Liver (tissue), 9 donors: Measurements from ENCODE around the gene NDUFS2. TPM values are rescaled to one million over a fixed set of nuclear protein-coding genes. Genes with fewer than 3 reads are reported as not detected.
A peak's percentile ranks its signal among the peaks of the same experiment; 100 is the strongest.

Source experiments
- DNase-seq: peaks from one replicate; pipeline ENCODE4 v3.0.0-alpha.2; 2017; ENCODE audit warnings: low spot score
- H3K27ac ChIP-seq, 2 donors: one replicate each; pipeline ENCODE4 v1.7.0; 2013; ENCODE audit warnings: inconsistent platforms in 2 of 2, low read length in 2 of 2, control low read depth in 1 of 2, low read depth in 1 of 2, mild to moderate bottlenecking in 1 of 2
- H3K27me3 ChIP-seq, 4 donors: one replicate each; pipeline versions ENCODE4 v1.6.1 to v1.7.0; 2013; ENCODE audit warnings: low read length in 3 of 4, inconsistent platforms in 1 of 4, mild to moderate bottlenecking in 1 of 4, moderate library complexity in 1 of 4; ENCODE audit not compliant: control insufficient read depth in 4 of 4, insufficient read depth in 4 of 4
- H3K36me3 ChIP-seq, 4 donors: one replicate each; pipeline versions ENCODE4 v1.6.1 to v1.7.0; 2013; ENCODE audit warnings: low read length in 3 of 4, mild to moderate bottlenecking in 3 of 4, low read depth in 1 of 4, moderate library complexity in 1 of 4; ENCODE audit not compliant: control insufficient read depth in 4 of 4, insufficient read depth in 3 of 4
- H3K4me1 ChIP-seq, 4 donors: one replicate each; pipeline versions ENCODE4 v1.6.1 to v1.7.0; 2013; ENCODE audit warnings: low read length in 3 of 4, mild to moderate bottlenecking in 3 of 4, moderate library complexity in 1 of 4; ENCODE audit not compliant: control insufficient read depth in 4 of 4, insufficient read depth in 4 of 4
- H3K4me3 ChIP-seq, 3 donors: one replicate each; pipeline versions ENCODE4 v1.6.1 to v1.7.0; 2013; ENCODE audit warnings: low read length in 3 of 3, control low read depth in 1 of 3, low read depth in 1 of 3, mild to moderate bottlenecking in 1 of 3
- H3K9ac ChIP-seq, 2 donors: one replicate each; pipeline ENCODE4 v1.7.0; 2013; ENCODE audit warnings: low read length in 2 of 2, mild to moderate bottlenecking in 2 of 2, moderate library complexity in 2 of 2, control low read depth in 1 of 2, low read depth in 1 of 2
- H3K9me3 ChIP-seq, 4 donors: one replicate each; pipeline versions ENCODE4 v1.6.1 to v1.7.0; 2013; ENCODE audit warnings: low read length in 3 of 4; ENCODE audit not compliant: control insufficient read depth in 4 of 4
- ATF3 ChIP-seq: IDR thresholded peaks from 2 replicates; pipeline ENCODE4 v1.6.1; 2016; ENCODE audit warnings: antibody characterized with exemption
- EGR1 ChIP-seq, 2 donors: IDR thresholded peaks; 2 replicates each; pipeline ENCODE4 v1.6.1; 2016 to 2018; ENCODE audit warnings: antibody characterized with exemption in 2 of 2, low read depth in 2 of 2
- HNF4A ChIP-seq, 2 donors: conservative IDR thresholded peaks; 2 replicates each; pipeline ENCODE4 v1.6.1; 2016; ENCODE audit warnings: antibody characterized with exemption in 2 of 2, mild to moderate bottlenecking in 2 of 2
- HNF4G ChIP-seq: IDR thresholded peaks from 2 replicates; pipeline ENCODE4 v1.6.1; 2016; ENCODE audit warnings: antibody characterized with exemption
- JUND ChIP-seq, 2 donors: IDR thresholded peaks; 2 replicates each; pipeline ENCODE4 v1.6.1; 2016; ENCODE audit warnings: antibody characterized with exemption in 2 of 2
- ZBTB33 ChIP-seq: IDR thresholded peaks from 2 replicates; pipeline ENCODE4 v1.6.1; 2016; ENCODE audit warnings: antibody characterized with exemption
- WGBS: extraction: QIAGEN DNeasy Blood & Tissue Kit; methylation state at CpG from one replicate; pipeline ENCODE4 v1.1.7; 2013; 5-methylcytosine and 5-hydroxymethylcytosine counted together
- polyA plus RNA-seq, 2 donors: library from polyadenylated mRNA; stranded (reverse) in 1 of 2; unstranded in 1 of 2; fragments of 200-250 nt in 1 of 2; fragments of >200 nt in 1 of 2; fragmentation: Nextera tagmentation in 1 of 2; extraction: Ambion mirVana in 1 of 2; gene quantifications; one replicate each; pipeline versions ENCODE4 v1.2.1 to v1.2.3, GENCODE V29; 2013 to 2015
- total RNA-seq, 2 donors: library from RNA; depleted of rRNA; stranded (reverse); fragments of >200 nt; gene quantifications; one replicate each; pipeline ENCODE4 v1.2.3, GENCODE V29; 2014
- TF ChIP-seq, protein P1 (sequence below): IDR thresholded peaks from 2 replicates; pipeline ENCODE4 v1.6.1; 2016; ENCODE audit warnings: antibody characterized with exemption
- TF ChIP-seq, protein P2 (sequence below): IDR thresholded peaks from 2 replicates; pipeline ENCODE4 v1.6.1; 2016; ENCODE audit warnings: antibody characterized with exemption, mild to moderate bottlenecking
- donor health status: healthy.
- donor health status: healthy.
- donor health status: healthy.
- donor health status: healthy.
- donor health status: healthy.

The NDUFS2 gene
- total and polyA plus RNA-seq, 4 donors: 93.3 to 167 (median 120) TPM

DNA sequence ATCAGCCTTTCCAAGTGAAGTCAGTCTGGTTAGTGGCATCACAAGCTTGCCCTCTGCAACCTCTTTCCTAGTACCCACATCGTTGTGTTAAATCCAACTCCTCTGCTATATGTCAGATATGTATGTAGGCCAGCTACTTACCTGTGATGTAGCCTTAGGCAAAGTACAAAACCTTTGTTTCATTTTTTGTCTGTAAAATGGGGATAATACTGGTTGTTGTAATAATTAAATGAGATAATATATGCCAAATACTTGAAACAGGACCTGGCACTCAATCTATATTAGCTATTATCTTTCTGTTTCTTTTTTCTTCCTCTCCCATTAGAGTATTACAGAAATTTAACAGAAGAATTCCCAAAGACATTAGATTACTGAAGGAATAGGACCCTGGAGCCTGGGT lies 57.6 kb downstream of the NDUFS2 start (continued):
- TF ChIP-seq ATF3: no peak

- Histone ChIP-seq H3K4me3 (no peak overlapping the region), H3K27me3 (no peaks in the 10 kb centered on the region), H3K9ac (no peak overlapping the region), H3K4me1 (peaks cover under 1 to 11% (median 7%) of the 10 kb centered on the region in 4 donors), H3K27ac (no peak overlapping the region), H3K9me3 (no peaks in the 10 kb centered on the region), H3K36me3 (no peaks in the 10 kb centered on the region)
- WGBS: 63% methylated on average over 9 of the region's 9 CpGs
- TF ChIP-seq EGR1 (IDR thresholded peaks at IDR 0.05; ENCODE audit: low read depth in 2 of 2): no peak
- no peak for TF ChIP-seq JUND (IDR thresholded peaks at IDR 0.05)
- TF ChIP-seq, protein P1, sequence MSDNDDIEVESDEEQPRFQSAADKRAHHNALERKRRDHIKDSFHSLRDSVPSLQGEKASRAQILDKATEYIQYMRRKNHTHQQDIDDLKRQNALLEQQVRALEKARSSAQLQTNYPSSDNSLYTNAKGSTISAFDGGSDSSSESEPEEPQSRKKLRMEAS: no peak
- TF ChIP-seq HNF4A (conservative IDR thresholded peaks at IDR 0.05): peak in 1 of 2 donors; percentile 36
- no peak for DNase-seq
Observed at GRCh38 chr1:161260376-161261260, 58.5 kb downstream of the NDUFS2 start.

DNA sequence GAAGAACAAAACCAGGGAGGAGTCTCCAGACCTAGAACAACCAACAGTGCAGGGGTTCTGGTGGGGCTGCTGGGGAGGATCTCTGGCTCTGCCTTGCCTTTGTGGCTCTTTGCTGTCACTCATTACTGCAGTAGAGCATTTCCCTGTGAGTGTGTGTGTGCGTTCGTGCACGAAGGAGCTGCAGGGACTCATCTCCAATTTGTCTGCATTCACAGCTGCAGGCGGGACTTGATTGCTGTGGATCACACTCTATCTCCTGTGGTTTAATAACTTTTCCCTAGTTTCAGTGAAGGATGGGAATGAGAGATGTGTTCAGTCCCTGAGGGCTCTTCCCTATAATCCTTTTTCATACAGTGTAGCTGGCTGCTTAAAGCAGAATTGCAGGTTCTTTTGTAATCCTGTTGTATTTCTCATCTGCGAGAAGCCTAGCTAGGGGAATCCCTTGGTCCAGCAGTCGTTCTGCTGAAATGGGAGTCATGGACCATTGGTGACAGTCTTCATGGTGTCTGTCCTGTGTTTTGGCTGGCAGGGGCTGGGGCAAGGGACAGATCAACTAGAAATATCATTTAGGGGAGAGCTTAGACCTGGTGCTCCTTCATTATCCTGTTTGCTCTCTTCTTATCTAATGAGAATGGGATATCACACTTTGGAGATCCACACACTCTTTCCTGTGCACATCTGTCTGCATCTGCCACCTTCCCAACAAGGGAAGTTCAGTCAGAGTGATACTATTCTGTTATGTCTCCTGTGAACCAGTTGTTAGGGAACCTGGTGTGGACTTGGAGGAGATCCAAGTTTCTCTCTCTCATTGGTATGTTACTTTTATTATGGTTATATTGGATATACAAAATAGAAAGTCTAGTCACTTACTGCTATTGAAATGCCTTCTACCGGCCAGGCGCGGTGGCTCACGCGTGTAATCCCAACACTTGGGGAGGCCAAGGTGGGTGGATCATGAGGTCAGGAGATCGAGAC lies 59.4 kb downstream of the NDUFS2 start:
- no peak overlapping the region for H3K9ac ChIP-seq
- H3K9me3 ChIP-seq: no peaks in the 10 kb centered on the region
- H3K4me3 ChIP-seq: no peak overlapping the region
- no peaks in the 10 kb centered on the region for H3K36me3 ChIP-seq
- TF ChIP-seq ZBTB33: no peak
- TF ChIP-seq, protein P2, sequence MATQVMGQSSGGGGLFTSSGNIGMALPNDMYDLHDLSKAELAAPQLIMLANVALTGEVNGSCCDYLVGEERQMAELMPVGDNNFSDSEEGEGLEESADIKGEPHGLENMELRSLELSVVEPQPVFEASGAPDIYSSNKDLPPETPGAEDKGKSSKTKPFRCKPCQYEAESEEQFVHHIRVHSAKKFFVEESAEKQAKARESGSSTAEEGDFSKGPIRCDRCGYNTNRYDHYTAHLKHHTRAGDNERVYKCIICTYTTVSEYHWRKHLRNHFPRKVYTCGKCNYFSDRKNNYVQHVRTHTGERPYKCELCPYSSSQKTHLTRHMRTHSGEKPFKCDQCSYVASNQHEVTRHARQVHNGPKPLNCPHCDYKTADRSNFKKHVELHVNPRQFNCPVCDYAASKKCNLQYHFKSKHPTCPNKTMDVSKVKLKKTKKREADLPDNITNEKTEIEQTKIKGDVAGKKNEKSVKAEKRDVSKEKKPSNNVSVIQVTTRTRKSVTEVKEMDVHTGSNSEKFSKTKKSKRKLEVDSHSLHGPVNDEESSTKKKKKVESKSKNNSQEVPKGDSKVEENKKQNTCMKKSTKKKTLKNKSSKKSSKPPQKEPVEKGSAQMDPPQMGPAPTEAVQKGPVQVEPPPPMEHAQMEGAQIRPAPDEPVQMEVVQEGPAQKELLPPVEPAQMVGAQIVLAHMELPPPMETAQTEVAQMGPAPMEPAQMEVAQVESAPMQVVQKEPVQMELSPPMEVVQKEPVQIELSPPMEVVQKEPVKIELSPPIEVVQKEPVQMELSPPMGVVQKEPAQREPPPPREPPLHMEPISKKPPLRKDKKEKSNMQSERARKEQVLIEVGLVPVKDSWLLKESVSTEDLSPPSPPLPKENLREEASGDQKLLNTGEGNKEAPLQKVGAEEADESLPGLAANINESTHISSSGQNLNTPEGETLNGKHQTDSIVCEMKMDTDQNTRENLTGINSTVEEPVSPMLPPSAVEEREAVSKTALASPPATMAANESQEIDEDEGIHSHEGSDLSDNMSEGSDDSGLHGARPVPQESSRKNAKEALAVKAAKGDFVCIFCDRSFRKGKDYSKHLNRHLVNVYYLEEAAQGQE: peak; percentile 46
- TF ChIP-seq HNF4G: no peak
- peaks cover 0 to 10% (median 4%) of the 10 kb centered on the region in 4 donors for H3K4me1 ChIP-seq
- no peaks in the 10 kb centered on the region for H3K27me3 ChIP-seq
- WGBS: 81% methylated on average over 12 of the region's 12 CpGs
- DNase-seq: no peak
- no peak overlapping the region for H3K27ac ChIP-seq

Other genes with a start within 250 kb of the NDUFS2 start
- under 1 TPM in 1 of 2 donors, not detected in 1; 0.50 TPM for gene ITLN2, start 247.6 kb upstream of the NDUFS2 start, total RNA-seq
- gene ITLN2, start 247.6 kb upstream of the NDUFS2 start, polyA plus RNA-seq: under 1 TPM in 1 of 2 donors, not detected in 1; 0.12 TPM
- gene F11R, start 181.2 kb upstream of the NDUFS2 start, total RNA-seq: 10 to 100 TPM; 45.9 to 80.4 TPM
- 10 to 100 TPM; 25.8 to 45.3 TPM for gene F11R, start 181.2 kb upstream of the NDUFS2 start, polyA plus RNA-seq
- 10 to 100 TPM; 10.9 to 23.6 TPM for gene TSTD1, start 163.4 kb upstream of the NDUFS2 start, total RNA-seq
- 10 to 100 TPM; 45.9 to 67.5 TPM for gene TSTD1, start 163.4 kb upstream of the NDUFS2 start, polyA plus RNA-seq
- gene USF1, start 156.4 kb upstream of the NDUFS2 start, total RNA-seq: 10 to 100 TPM; 29.8 to 43.5 TPM
- gene USF1, start 156.4 kb upstream of the NDUFS2 start, polyA plus RNA-seq: 10 to 100 TPM; 19.2 to 24.5 TPM
- gene ARHGAP30, start 132.5 kb upstream of the NDUFS2 start, total RNA-seq: 1 to 10 TPM; 6.6 to 8.9 TPM
- gene ARHGAP30, start 132.5 kb upstream of the NDUFS2 start, polyA plus RNA-seq: 1 to 10 TPM; 1.2 to 3.5 TPM
- not detected for gene NECTIN4, start 112.8 kb upstream of the NDUFS2 start, total RNA-seq
- gene NECTIN4, start 112.8 kb upstream of the NDUFS2 start, polyA plus RNA-seq: under 1 TPM in 1 of 2 donors, not detected in 1; 0.01 TPM
- 1 to 10 TPM; 1.9 to 2.8 TPM for gene KLHDC9, start 104.0 kb upstream of the NDUFS2 start, total RNA-seq
- 1 to 10 TPM; 2.4 to 3.3 TPM for gene KLHDC9, start 104.0 kb upstream of the NDUFS2 start, polyA plus RNA-seq
- gene PFDN2, start 84.3 kb upstream of the NDUFS2 start, total RNA-seq: 10 to 100 TPM; 12.4 to 19.3 TPM
- 10 to 100 TPM; 48.7 to 61.9 TPM for gene PFDN2, start 84.3 kb upstream of the NDUFS2 start, polyA plus RNA-seq
- 10 to 100 TPM; 17.8 to 37.2 TPM for gene NIT1, start 84.3 kb upstream of the NDUFS2 start, total RNA-seq
- gene NIT1, start 84.3 kb upstream of the NDUFS2 start, polyA plus RNA-seq: 10 to 100 TPM; 41.4 to 45.8 TPM
- gene DEDD, start 69.7 kb upstream of the NDUFS2 start, total RNA-seq: 10 to 100 TPM; 13.8 to 16.7 TPM
- 10 to 100 TPM; 15.2 to 17.7 TPM for gene DEDD, start 69.7 kb upstream of the NDUFS2 start, polyA plus RNA-seq
- gene UFC1, start 48.4 kb upstream of the NDUFS2 start, total RNA-seq: 10 to 100 TPM; 34.2 to 44.1 TPM
- gene UFC1, start 48.4 kb upstream of the NDUFS2 start, polyA plus RNA-seq: 10 to 100 TPM; 42.5 to 47.5 TPM
- 1 to 10 TPM; 7.2 to 9.0 TPM for gene USP21, start 42.9 kb upstream of the NDUFS2 start, total RNA-seq
- 1 to 10 TPM; 4.1 to 5.8 TPM for gene USP21, start 42.9 kb upstream of the NDUFS2 start, polyA plus RNA-seq
- 100 to 1,000 TPM in 1 of 2 donors, 1 to 10 TPM in 1; 6.2 to 106 TPM for gene PPOX, start 35.9 kb upstream of the NDUFS2 start, total RNA-seq
- gene PPOX, start 35.9 kb upstream of the NDUFS2 start, polyA plus RNA-seq: 1 to 10 TPM; 6.2 to 9.6 TPM
- gene B4GALT3, start 24.9 kb upstream of the NDUFS2 start, total RNA-seq: 10 to 100 TPM; 13.1 to 23.8 TPM
- 10 to 100 TPM; 14.0 to 15.4 TPM for gene B4GALT3, start 24.9 kb upstream of the NDUFS2 start, polyA plus RNA-seq
- 1 to 10 TPM in 1 of 2 donors, under 1 TPM in 1; 0.28 to 2.2 TPM for gene ADAMTS4, start 3.3 kb upstream of the NDUFS2 start, total RNA-seq
- gene ADAMTS4, start 3.3 kb upstream of the NDUFS2 start, polyA plus RNA-seq: under 1 TPM; 0.21 to 0.48 TPM
- 10 to 100 TPM; 25.4 to 32.6 TPM for gene FCER1G, start 12.9 kb downstream of the NDUFS2 start, total RNA-seq
- 10 to 100 TPM; 46.1 to 77.1 TPM for gene FCER1G, start 12.9 kb downstream of the NDUFS2 start, polyA plus RNA-seq
- gene APOA2, start 21.3 kb downstream of the NDUFS2 start, total RNA-seq: 1,000 to 10,000 TPM; 5,041 to 8,644 TPM
- gene APOA2, start 21.3 kb downstream of the NDUFS2 start, polyA plus RNA-seq: over 10,000 TPM; 12,638 to 30,612 TPM
- gene TOMM40L, start 23.7 kb downstream of the NDUFS2 start, total RNA-seq: 1 to 10 TPM; 6.7 to 7.4 TPM
- gene TOMM40L, start 23.7 kb downstream of the NDUFS2 start, polyA plus RNA-seq: 10 to 100 TPM; 10.4 to 10.5 TPM
- gene NR1I3, start 35.8 kb downstream of the NDUFS2 start, total RNA-seq: 10 to 100 TPM; 10.4 to 52.3 TPM
- 100 to 1,000 TPM in 1 of 2 donors, 10 to 100 TPM in 1; 43.0 to 128 TPM for gene NR1I3, start 35.8 kb downstream of the NDUFS2 start, polyA plus RNA-seq
- 1 to 10 TPM; 5.9 to 8.7 TPM for gene PCP4L1, start 56.4 kb downstream of the NDUFS2 start, total RNA-seq
- gene PCP4L1, start 56.4 kb downstream of the NDUFS2 start, polyA plus RNA-seq: 1 to 10 TPM; 1.1 to 4.1 TPM
- 1 to 10 TPM in 1 of 2 donors, under 1 TPM in 1; 0.37 to 1.0 TPM for gene MPZ, start 107.6 kb downstream of the NDUFS2 start, total RNA-seq
- gene MPZ, start 107.6 kb downstream of the NDUFS2 start, polyA plus RNA-seq: 1 to 10 TPM in 1 of 2 donors, under 1 TPM in 1; 0.97 to 7.4 TPM
- 100 to 1,000 TPM in 1 of 2 donors, 10 to 100 TPM in 1; 44.3 to 116 TPM for gene SDHC, start 112.0 kb downstream of the NDUFS2 start, total RNA-seq
- 100 to 1,000 TPM in 1 of 2 donors, 10 to 100 TPM in 1; 77.7 to 247 TPM for gene SDHC, start 112.0 kb downstream of the NDUFS2 start, polyA plus RNA-seq
- not detected for gene CFAP126, start 165.5 kb downstream of the NDUFS2 start, total RNA-seq
- gene CFAP126, start 165.5 kb downstream of the NDUFS2 start, polyA plus RNA-seq: not detected